B cell (primary cell): ENCODE results near the gene MYL7. TPM values are rescaled to one million over a fixed set of nuclear protein-coding genes. Genes with fewer than 3 reads are reported as not detected.

Experiments used
- ATAC-seq: fragments of 200-7000 bp; cut with Tn5 transposase; one replicate; pipeline ENCODE4 v1.10.0; 2021; ENCODE audit warnings: low read depth, mild to moderate bottlenecking, moderate number of reproducible peaks, moderate library complexity
- CTCF ChIA-PET: fragments of 350-600 bp; sonication (Branson Sonifier 250); formaldehyde crosslinking; loops from one replicate; lab custom pipeline; 2021; ENCODE audit warnings: antibody characterized with exemption, inconsistent platforms; lab: Charles Lee
- POLR2A ChIA-PET: fragments of 350-600 bp; sonication (Branson Sonifier 250); formaldehyde crosslinking; loops from one replicate; lab custom pipeline; 2021; ENCODE audit warnings: antibody characterized with exemption; lab: Charles Lee
- DNase-seq: peaks from one replicate; pipeline ENCODE4 v3.0.0; 2013
- H2AFZ ChIP-seq: 2 replicates; pipeline ENCODE4 v1.6.1; 2012; ENCODE audit warnings: mild to moderate bottlenecking, low read depth, low read length; ENCODE audit not compliant: insufficient read depth, poor library complexity, severe bottlenecking
- H3K27ac ChIP-seq, 2 donors: 1 replicate in 1 of 2; 2 replicates in 1 of 2; pipeline ENCODE4 v1.5.1; 2012 to 2013; ENCODE audit warnings: low read length in 2 of 2, mild to moderate bottlenecking in 2 of 2, moderate library complexity in 1 of 2
- H3K27me3 ChIP-seq, 4 experiments: fragments of 200-600 bp in 1 of 4; sonication (generic) in 1 of 4; replicated peaks in 1 of 4; 1 replicate in 2 of 4; 2 replicates in 2 of 4; pipeline versions ENCODE4 v1.6.1 to v1.7.0; 2013 to 2016; ENCODE audit warnings: low read length in 3 of 4, mild to moderate bottlenecking in 2 of 4, mixed read lengths in 1 of 4, moderate library complexity in 1 of 4; ENCODE audit not compliant: insufficient read depth in 4 of 4, control insufficient read depth in 3 of 4; ENCODE audit errors: control extremely low read depth in 1 of 4
- H3K36me3 ChIP-seq, 2 experiments: replicated peaks in 1 of 2; 1 replicate in 1 of 2; 2 replicates in 1 of 2; pipeline versions ENCODE4 v1.6.1 to v1.7.1; 2013; ENCODE audit warnings: low read length in 1 of 2; ENCODE audit not compliant: insufficient read depth in 2 of 2, control insufficient read depth in 1 of 2; ENCODE audit errors: control extremely low read depth in 1 of 2, extremely low read depth in 1 of 2
- H3K4me1 ChIP-seq, 2 donors: fragments of 200-600 bp in 1 of 2; sonication (generic) in 1 of 2; 1 replicate in 1 of 2; 2 replicates in 1 of 2; pipeline versions ENCODE4 v1.5.1 to v1.6.1; 2013 to 2017; ENCODE audit warnings: low read length in 2 of 2; ENCODE audit not compliant: control insufficient read depth in 2 of 2, insufficient read depth in 2 of 2
- H3K4me2 ChIP-seq: replicated peaks from 2 replicates; pipeline ENCODE3; 2012; ENCODE audit warnings: mild to moderate bottlenecking, low read depth, low read length; ENCODE audit not compliant: poor library complexity, severe bottlenecking
- H3K4me3 ChIP-seq, 5 experiments: fragments of 200-600 bp in 1 of 5; sonication (generic) in 1 of 5; 1 replicate in 3 of 5; 2 replicates in 2 of 5; pipeline versions ENCODE4 v1.5.1 to v1.7.0; 2011 to 2016; ENCODE audit warnings: low read length in 4 of 5, mild to moderate bottlenecking in 4 of 5, low read depth in 2 of 5, control low read depth in 1 of 5, moderate library complexity in 1 of 5; ENCODE audit not compliant: insufficient read depth in 1 of 5; ENCODE audit errors: control extremely low read depth in 1 of 5, extremely low read depth in 1 of 5
- H3K79me2 ChIP-seq: fragments of 200-600 bp; sonication (generic); one replicate; pipeline ENCODE4 v1.6.0; 2016; ENCODE audit warnings: low read length; ENCODE audit not compliant: control insufficient read depth, insufficient read depth
- H3K9ac ChIP-seq: fragments of 200-600 bp; sonication (generic); 2 replicates; pipeline ENCODE4 v1.6.1; 2017; ENCODE audit warnings: mild to moderate bottlenecking, low read length, moderate library complexity
- H3K9me3 ChIP-seq, 3 donors: one replicate each; pipeline versions ENCODE4 v1.6.1 to v1.7.1; 2013; ENCODE audit warnings: low read length in 2 of 3; ENCODE audit not compliant: control insufficient read depth in 2 of 3, insufficient read depth in 1 of 3; ENCODE audit errors: control extremely low read depth in 1 of 3
- H4K20me1 ChIP-seq: 2 replicates; pipeline ENCODE4 v1.6.0; 2012; ENCODE audit warnings: mild to moderate bottlenecking, low read length; ENCODE audit not compliant: insufficient read depth, control insufficient read depth, poor library complexity, severe bottlenecking
- H3K27ac Mint-ChIP-seq: one replicate; pipeline ENCODE4 v1.8.0; 2021; ENCODE audit warnings: mixed read lengths
- H3K27me3 Mint-ChIP-seq: one replicate; pipeline ENCODE4 v1.8.0; 2021; ENCODE audit warnings: mixed read lengths
- H3K4me1 Mint-ChIP-seq: one replicate; pipeline ENCODE4 v1.8.0; 2021; ENCODE audit warnings: mixed read lengths
- H3K4me3 Mint-ChIP-seq: one replicate; pipeline ENCODE4 v1.8.0; 2021; ENCODE audit warnings: mixed read lengths
- H3K9me3 Mint-ChIP-seq: one replicate; pipeline ENCODE4 v1.8.0; 2022; ENCODE audit warnings: mixed read lengths; ENCODE audit not compliant: insufficient read depth
- EZH2 ChIP-seq: IDR thresholded peaks from 2 replicates; pipeline ENCODE4 v1.6.1; 2012; ENCODE audit warnings: borderline replicate concordance, low read depth, mild to moderate bottlenecking, moderate library complexity, low read length; ENCODE audit not compliant: insufficient read depth, poor library complexity, severe bottlenecking
- WGBS: methylation state at CpG from one replicate; pipeline ENCODE4 v1.1.5; 2013; ENCODE audit warnings: missing lambda C conversion rate; ENCODE audit not compliant: insufficient coverage; 5-methylcytosine and 5-hydroxymethylcytosine counted together
- intact Hi-C: fragments of 100-400 bp; cut with micrococcal nuclease; formaldehyde crosslinking; loops from one replicate; pipeline ENCODE4 v1.10.0; 2022
- polyA plus RNA-seq: library from polyadenylated mRNA; depleted of rRNA; stranded (reverse); fragments of >200 nt; gene quantifications from 2 replicates; pipeline ENCODE4 v1.2.3, GENCODE V29; 2012
- total RNA-seq, 2 donors: library from RNA; stranded (reverse); fragments of 120-200 nt in 1 of 2; gene quantifications; 1 replicate in 1 of 2; 2 replicates in 1 of 2; pipeline versions ENCODE4 v1.2.3 to v1.2.4, GENCODE V29; 2013 to 2022
- TF ChIP-seq, protein P1 (sequence below): fragments of 200-600 bp; IDR thresholded peaks from one replicate; pipeline ENCODE4 v1.8.0; 2022; ENCODE audit warnings: antibody characterized with exemption, mild to moderate bottlenecking

The MYL7 gene
- total and polyA plus RNA-seq, 2 donors (not counting 1 experiment from before 2014, with no cell fraction given), result not detected

DNA sequence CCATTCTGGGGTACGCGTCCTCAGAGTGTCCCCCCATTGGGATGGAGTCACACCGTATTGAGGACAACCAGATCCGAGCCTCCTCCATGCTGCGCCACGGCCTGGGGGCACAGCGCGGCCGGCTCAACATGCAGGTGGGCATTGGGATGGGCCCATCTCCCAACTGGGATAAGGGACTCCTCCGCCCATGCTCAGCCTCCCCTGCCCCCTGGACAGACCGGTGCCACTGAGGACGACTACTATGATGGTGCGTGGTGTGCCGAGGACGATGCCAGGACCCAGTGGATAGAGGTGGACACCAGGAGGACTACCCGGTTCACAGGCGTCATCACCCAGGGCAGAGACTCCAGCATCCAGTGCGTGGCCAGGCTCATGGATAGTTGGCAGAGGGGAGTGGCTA lies 31.1 kb downstream of the MYL7 start:
- Mint-ChIP-seq H3K27ac (no peak overlapping the region), H3K9me3 (no peaks in the 10 kb centered on the region), H3K27me3 (no peaks in the 10 kb centered on the region), H3K4me1 (peaks cover 12% of the 10 kb centered on the region), H3K4me3 (no peak overlapping the region)
- no peak overlapping the region for H3K4me3 ChIP-seq
- intact Hi-C loops, result no loop called here
- peaks cover 8 to 15% of the 10 kb centered on the region in 2 donors for H3K4me1 ChIP-seq
- CTCF ChIA-PET, result no interaction called here
- ATAC-seq, result no peak
- H3K27ac ChIP-seq, result no peak overlapping the region
- H3K79me2 ChIP-seq, result peaks cover 4% of the 10 kb centered on the region
- no peaks in the 10 kb centered on the region for H4K20me1 ChIP-seq
- TF ChIP-seq, protein P1, sequence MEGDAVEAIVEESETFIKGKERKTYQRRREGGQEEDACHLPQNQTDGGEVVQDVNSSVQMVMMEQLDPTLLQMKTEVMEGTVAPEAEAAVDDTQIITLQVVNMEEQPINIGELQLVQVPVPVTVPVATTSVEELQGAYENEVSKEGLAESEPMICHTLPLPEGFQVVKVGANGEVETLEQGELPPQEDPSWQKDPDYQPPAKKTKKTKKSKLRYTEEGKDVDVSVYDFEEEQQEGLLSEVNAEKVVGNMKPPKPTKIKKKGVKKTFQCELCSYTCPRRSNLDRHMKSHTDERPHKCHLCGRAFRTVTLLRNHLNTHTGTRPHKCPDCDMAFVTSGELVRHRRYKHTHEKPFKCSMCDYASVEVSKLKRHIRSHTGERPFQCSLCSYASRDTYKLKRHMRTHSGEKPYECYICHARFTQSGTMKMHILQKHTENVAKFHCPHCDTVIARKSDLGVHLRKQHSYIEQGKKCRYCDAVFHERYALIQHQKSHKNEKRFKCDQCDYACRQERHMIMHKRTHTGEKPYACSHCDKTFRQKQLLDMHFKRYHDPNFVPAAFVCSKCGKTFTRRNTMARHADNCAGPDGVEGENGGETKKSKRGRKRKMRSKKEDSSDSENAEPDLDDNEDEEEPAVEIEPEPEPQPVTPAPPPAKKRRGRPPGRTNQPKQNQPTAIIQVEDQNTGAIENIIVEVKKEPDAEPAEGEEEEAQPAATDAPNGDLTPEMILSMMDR, result no peak
- no peak for TF ChIP-seq EZH2
- H3K9me3 ChIP-seq, result no peaks in the 10 kb centered on the region
- peaks cover 0 to 3% (median 0%) of the 10 kb centered on the region in 4 experiments for H3K27me3 ChIP-seq
- no peak overlapping the region for H3K9ac ChIP-seq
- no peak for DNase-seq
- no peak overlapping the region for H3K4me2 ChIP-seq
- WGBS, result 97% methylated on average over 18 of the region's 18 CpGs
- H3K36me3 ChIP-seq, result peaks cover 0 to 30% of the 10 kb centered on the region in 2 experiments
- POLR2A ChIA-PET, result no interaction called here
- no peak overlapping the region for H2AFZ ChIP-seq

DNA sequence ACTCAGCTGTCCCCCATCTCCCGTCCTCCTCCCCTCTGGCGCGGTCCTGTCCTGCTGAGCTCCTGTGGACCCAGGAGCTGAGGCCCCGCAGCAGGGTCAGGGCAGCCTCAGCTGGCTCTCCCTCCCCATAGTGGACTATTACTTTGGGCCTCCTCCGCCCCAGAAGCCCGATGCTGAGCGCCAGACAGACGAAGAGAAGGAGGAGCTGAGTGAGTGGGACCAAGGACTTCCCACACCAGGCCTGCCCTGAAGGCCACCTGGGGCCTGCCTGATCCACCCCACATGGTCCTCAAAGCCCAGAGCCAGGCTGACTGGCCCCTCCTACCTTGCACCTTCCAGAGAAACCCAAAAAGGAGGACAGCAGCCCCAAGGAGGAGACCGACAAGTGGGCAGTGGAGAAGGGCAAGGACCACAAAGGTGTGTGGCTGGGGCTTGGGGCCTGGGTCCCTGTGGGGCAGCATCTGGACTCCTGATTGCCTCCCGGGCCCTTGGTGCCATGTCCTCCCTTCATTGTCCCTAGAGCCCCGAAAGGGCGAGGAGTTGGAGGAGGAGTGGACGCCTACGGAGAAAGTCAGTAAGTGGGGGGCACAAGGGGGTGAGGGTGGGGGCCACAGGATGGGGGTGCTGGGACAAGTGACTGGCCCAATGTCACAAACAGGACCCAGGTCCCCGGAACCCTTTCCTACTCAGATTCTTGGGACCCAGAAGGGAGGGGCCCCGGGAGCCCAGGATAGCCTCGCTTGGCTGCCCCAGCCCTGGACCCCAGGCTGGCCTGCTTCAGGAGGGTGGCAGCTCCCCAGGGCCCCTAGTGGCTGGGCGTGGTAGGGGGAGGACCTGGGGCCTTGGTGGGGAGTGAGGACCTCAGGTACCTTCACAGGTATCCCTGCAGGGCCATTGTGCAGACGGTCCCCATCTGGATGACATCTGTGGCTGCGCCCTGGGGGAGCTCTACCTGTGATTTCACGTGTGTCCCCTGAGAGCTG lies 32.1 kb downstream of the MYL7 start:
- H3K9me3 ChIP-seq, result no peaks in the 10 kb centered on the region
- H3K27me3 ChIP-seq, result peaks cover 0 to 7% (median 0%) of the 10 kb centered on the region in 4 experiments
- H3K27ac ChIP-seq, result no peak overlapping the region
- H2AFZ ChIP-seq, result no peak overlapping the region
- peaks cover 15 to 19% of the 10 kb centered on the region in 2 donors for H3K4me1 ChIP-seq
- 88% methylated on average over 17 of the region's 21 CpGs for WGBS
- no peak overlapping the region for H3K27ac Mint-ChIP-seq
- no peak for DNase-seq
- no peaks in the 10 kb centered on the region for H3K9me3 Mint-ChIP-seq
- no peak overlapping the region for H3K4me3 Mint-ChIP-seq
- H4K20me1 ChIP-seq, result no peaks in the 10 kb centered on the region
- no peak overlapping the region for H3K4me3 ChIP-seq
- intact Hi-C loops, result no loop called here
- no peak for ATAC-seq
- H3K79me2 ChIP-seq, result peaks cover 9% of the 10 kb centered on the region
- no peak overlapping the region for H3K9ac ChIP-seq
- H3K4me1 Mint-ChIP-seq, result peaks cover 14% of the 10 kb centered on the region
- TF ChIP-seq EZH2, result no peak
- TF ChIP-seq, protein P1, result no peak
- H3K36me3 ChIP-seq, result peaks cover 0 to 24% of the 10 kb centered on the region in 2 experiments
- ChIA-PET POLR2A (no interaction called here), CTCF (interaction anchor here (0.6 to 0.7 kb wide), 2 partner anchors 41 to 734 kb away, joined by 3 read pairs; no protein-coding TSS in a partner anchor)
- no peaks in the 10 kb centered on the region for H3K27me3 Mint-ChIP-seq
- no peak overlapping the region for H3K4me2 ChIP-seq
